ENCODE data around the gene INTS2. TPM values are rescaled to one million over a fixed set of nuclear protein-coding genes. Genes with fewer than 3 reads are reported as not detected.

Gene INTS2, protein sequence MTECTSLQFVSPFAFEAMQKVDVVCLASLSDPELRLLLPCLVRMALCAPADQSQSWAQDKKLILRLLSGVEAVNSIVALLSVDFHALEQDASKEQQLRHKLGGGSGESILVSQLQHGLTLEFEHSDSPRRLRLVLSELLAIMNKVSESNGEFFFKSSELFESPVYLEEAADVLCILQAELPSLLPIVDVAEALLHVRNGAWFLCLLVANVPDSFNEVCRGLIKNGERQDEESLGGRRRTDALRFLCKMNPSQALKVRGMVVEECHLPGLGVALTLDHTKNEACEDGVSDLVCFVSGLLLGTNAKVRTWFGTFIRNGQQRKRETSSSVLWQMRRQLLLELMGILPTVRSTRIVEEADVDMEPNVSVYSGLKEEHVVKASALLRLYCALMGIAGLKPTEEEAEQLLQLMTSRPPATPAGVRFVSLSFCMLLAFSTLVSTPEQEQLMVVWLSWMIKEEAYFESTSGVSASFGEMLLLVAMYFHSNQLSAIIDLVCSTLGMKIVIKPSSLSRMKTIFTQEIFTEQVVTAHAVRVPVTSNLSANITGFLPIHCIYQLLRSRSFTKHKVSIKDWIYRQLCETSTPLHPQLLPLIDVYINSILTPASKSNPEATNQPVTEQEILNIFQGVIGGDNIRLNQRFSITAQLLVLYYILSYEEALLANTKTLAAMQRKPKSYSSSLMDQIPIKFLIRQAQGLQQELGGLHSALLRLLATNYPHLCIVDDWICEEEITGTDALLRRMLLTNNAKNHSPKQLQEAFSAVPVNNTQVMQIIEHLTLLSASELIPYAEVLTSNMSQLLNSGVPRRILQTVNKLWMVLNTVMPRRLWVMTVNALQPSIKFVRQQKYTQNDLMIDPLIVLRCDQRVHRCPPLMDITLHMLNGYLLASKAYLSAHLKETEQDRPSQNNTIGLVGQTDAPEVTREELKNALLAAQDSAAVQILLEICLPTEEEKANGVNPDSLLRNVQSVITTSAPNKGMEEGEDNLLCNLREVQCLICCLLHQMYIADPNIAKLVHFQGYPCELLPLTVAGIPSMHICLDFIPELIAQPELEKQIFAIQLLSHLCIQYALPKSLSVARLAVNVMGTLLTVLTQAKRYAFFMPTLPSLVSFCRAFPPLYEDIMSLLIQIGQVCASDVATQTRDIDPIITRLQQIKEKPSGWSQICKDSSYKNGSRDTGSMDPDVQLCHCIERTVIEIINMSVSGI
- 10 to 100 TPM in 3 of 4 donors, 1 to 10 TPM in 1; 7.4 to 38.4 (median 15.9) TPM for total RNA-seq

DNA sequence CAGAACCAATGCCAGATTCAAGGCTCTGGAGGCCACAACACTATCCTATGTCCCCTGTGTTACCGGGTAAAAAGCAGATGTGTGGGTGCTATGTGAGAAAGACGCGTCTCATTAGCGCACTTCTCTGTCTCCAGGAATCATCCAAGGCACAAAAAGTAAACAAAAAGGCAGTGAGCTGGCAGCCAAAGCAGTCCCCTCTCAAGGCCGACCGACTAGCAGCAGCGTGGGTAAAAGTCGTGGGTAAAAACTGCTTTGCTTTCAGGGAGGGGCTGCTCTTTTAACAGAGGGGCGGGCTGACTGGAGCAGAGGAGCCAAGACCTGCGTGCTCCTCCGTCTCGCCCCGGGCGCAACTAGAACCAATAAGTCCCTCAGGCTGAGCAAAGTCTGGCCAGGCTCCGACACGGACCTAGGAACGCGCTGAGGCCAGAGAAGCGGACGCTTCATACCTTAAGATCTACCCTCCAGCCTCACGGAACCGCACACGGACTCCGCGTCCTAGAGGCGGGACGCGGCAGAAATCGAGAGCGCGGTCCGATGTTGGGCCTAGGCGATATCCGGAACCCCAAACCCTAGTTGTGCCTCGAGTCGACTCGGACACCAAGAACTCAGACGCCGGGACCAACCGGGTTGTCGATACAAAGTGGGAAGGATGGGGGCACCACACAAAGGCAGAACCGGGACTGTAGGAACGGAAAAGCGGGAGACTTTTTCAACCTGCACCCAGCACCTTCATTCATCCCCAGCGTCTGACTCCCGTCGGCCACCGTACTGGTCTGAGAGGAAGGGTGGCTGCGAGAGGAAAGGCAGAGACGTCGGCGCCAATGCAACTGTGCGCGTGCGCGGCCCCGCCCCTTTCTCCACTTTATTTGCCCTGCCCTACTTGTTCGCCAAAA, at the start of gene INTS2:
Gene INTS2, minus strand, starts transcription at position 775 of the 893 bp plus-strand sequence. CDS start 1,338 bp downstream, outside the sequence.
- intact Hi-C loops (cut with DNase I; ENCODE audit: low total_unique reads), result no loop called here
- peak within 1 kb of the TSS; percentile 86 to 90 for H3K27ac ChIP-seq

DNA sequence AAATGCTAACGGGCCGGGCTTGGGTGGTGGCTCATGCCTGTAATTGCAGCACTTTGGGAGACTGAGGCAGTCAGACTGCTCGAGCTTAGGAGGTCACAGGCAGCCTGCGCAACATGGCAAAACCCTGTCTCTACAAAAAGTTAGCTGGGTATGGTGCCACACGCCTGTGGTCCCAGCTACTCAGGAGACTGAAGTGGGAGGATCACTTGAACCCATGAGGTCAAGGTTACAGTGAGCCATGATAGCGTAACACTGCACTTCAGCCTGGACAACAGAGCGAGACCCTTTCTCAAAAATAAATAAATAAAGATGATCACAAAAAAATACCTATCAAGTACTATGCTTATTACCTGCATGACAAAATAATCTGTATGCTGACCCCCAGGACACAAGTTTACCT, 46.3 kb upstream of the INTS2 start:
- DNase-seq, result no peak
- Histone ChIP-seq H3K4me3 (no peak overlapping the region), H3K36me3 (no peaks in the 10 kb centered on the region), H3K27ac (no peak overlapping the region), H3K9me3 (no peaks in the 10 kb centered on the region), H3K27me3 (no peaks in the 10 kb centered on the region), H3K4me1 (no peaks in the 10 kb centered on the region)
- intact Hi-C loops (cut with DNase I; ENCODE audit: low total_unique reads), result no loop called here
- TF ChIP-seq, protein P1, sequence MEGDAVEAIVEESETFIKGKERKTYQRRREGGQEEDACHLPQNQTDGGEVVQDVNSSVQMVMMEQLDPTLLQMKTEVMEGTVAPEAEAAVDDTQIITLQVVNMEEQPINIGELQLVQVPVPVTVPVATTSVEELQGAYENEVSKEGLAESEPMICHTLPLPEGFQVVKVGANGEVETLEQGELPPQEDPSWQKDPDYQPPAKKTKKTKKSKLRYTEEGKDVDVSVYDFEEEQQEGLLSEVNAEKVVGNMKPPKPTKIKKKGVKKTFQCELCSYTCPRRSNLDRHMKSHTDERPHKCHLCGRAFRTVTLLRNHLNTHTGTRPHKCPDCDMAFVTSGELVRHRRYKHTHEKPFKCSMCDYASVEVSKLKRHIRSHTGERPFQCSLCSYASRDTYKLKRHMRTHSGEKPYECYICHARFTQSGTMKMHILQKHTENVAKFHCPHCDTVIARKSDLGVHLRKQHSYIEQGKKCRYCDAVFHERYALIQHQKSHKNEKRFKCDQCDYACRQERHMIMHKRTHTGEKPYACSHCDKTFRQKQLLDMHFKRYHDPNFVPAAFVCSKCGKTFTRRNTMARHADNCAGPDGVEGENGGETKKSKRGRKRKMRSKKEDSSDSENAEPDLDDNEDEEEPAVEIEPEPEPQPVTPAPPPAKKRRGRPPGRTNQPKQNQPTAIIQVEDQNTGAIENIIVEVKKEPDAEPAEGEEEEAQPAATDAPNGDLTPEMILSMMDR (IDR thresholded peaks at IDR 0.05), result no peak
- TF ChIP-seq POLR2A (IDR thresholded peaks at IDR 0.05), result no peak

More for the DNA sequence above, at the start of gene INTS2:
- no peaks in the 10 kb centered on the region for H3K27me3 ChIP-seq
- H3K36me3 ChIP-seq, result no peaks in the 10 kb centered on the region
- no peaks in the 10 kb centered on the region for H3K4me1 ChIP-seq
- peak within 1 kb of the TSS; percentile 66 to 67 for H3K4me3 ChIP-seq
- peak; percentile 96 to 97 for DNase-seq
- H3K9me3 ChIP-seq, result no peaks in the 10 kb centered on the region
- TF ChIP-seq POLR2A (IDR thresholded peaks at IDR 0.05), result peak; percentile 57 to 80
- TF ChIP-seq, protein P1 (IDR thresholded peaks at IDR 0.05), result peak in 2 of 4 experiments; percentile 8 to 24

DNA sequence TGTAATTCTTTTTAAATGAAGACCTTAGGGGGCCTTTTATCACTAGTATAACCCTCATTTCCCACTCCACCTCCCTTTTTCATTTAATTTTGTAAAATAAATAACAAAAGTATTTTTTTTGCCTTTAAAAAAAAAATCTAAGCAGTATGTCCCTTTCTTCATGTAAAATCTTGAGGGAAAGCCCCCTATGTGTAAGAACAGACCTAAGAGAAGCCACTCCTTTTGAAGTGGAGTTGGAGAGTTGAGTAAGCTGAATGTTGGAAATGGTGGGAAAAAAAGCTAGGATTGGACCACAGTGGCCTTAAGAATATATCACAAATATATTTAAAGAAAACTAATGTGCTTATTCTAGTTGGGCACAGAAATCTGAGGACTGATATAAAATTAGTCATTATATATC, 44.5 kb upstream of the INTS2 start:
- no peaks in the 10 kb centered on the region for H3K36me3 ChIP-seq
- TF ChIP-seq, protein P1 (IDR thresholded peaks at IDR 0.05), result no peak
- no peak for TF ChIP-seq POLR2A (IDR thresholded peaks at IDR 0.05)

DNA sequence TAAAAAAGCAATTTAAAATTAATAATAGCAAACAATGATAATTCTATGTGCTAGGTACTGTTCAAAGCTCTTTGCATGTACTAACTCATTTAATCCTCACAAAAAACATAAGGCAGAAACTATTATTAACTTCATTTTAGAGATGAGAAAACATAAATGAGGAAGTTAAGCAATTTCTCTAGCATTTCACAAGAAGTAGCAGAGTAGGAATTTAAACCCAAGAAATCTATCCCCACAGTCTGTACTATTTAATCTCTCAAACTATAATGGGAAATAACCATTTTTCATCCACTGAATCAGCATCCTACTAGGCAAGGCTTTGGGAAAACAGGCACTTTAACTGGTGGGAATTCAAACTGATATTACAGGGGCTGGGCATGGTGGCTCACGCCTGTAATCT, 42.2 kb upstream of the INTS2 start:
- Histone ChIP-seq H3K27me3 (no peaks in the 10 kb centered on the region), H3K9me3 (no peaks in the 10 kb centered on the region), H3K27ac (no peak overlapping the region), H3K4me3 (no peak overlapping the region), H3K4me1 (no peaks in the 10 kb centered on the region), H3K36me3 (no peaks in the 10 kb centered on the region)
- no peak for DNase-seq
- no peak for TF ChIP-seq POLR2A (IDR thresholded peaks at IDR 0.05)
- TF ChIP-seq, protein P1 (IDR thresholded peaks at IDR 0.05), result no peak
- intact Hi-C loops (cut with DNase I; ENCODE audit: low total_unique reads), result no loop called here

More for the DNA sequence above, 44.5 kb upstream of the INTS2 start:
- Histone ChIP-seq H3K4me1 (no peaks in the 10 kb centered on the region), H3K4me3 (no peak overlapping the region), H3K27ac (no peak overlapping the region), H3K9me3 (no peaks in the 10 kb centered on the region), H3K27me3 (no peaks in the 10 kb centered on the region)
- no peak for DNase-seq
- intact Hi-C loops (cut with DNase I; ENCODE audit: low total_unique reads), result no loop called here
